HL-60 (cell line): ENCODE measurements around the gene MEN1.

Experiments used
- CTCF ChIP-seq: IDR thresholded peaks from one replicate; pipeline ENCODE4 v1.5.1; 2011; ENCODE audit warnings: low read length, control low read depth, inconsistent platforms; ENCODE audit not compliant: insufficient read depth
- GABPA ChIP-seq: IDR thresholded peaks from 2 replicates; pipeline ENCODE4 v1.6.1; 2012; ENCODE audit warnings: low read depth
- POLR2AphosphoS5 ChIP-seq: IDR thresholded peaks from 2 replicates; pipeline ENCODE4 v1.6.1; 2012; ENCODE audit warnings: low read depth
- SPI1 ChIP-seq: IDR thresholded peaks from 2 replicates; pipeline ENCODE4 v1.6.1; 2012; ENCODE audit warnings: low read depth, mild to moderate bottlenecking, borderline replicate concordance

- TF ChIP-seq CTCF: no peak
- TF ChIP-seq POLR2AphosphoS5: no peak
- TF ChIP-seq SPI1: no peak
- TF ChIP-seq GABPA: no peak
These were observed 3.5 kb upstream of the MEN1 start for GRCh38 chr11:64813826-64814225.
